HG02623 (cell line): Measurements from ENCODE around the gene SRCIN1.

Experiments used
- ATAC-seq: cut with Tn5 transposase; IDR thresholded peaks from one replicate; pipeline ENCODE4 v1.9.1; 2021; ENCODE audit warnings: moderate library complexity; ENCODE audit not compliant: unreplicated experiment

Gene SRCIN1

GRCh38 chr17:38600416-38600815, 5.3 kb downstream of the SRCIN1 start:
- ATAC-seq, result no peak

DNA sequence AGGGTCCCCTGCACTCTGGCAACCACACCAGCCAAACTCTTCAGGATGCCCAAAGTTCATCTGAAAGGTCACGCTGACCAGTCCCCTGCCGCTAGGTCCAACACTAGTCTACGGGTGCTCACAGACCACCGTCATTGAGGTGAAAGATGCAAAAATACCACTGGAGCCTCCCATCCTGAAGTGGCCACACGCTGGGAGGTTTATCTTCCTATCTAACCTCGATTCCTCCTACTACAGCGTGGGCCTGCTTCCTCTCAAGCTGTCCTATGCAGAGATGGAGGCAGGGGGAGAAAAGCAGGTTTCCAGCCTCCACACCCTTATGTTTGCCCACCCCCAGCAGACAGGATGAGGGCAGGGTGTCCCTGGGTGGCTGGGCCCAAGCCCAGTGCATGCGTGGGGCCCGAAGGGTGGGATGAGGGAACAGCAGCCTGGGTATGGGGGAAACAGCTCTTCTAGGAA, 6.3 kb downstream of the SRCIN1 start:
- ATAC-seq, result no peak

GRCh38 chr17:38598995-38599394, 6.8 kb downstream of the SRCIN1 start:
- no peak for ATAC-seq

DNA sequence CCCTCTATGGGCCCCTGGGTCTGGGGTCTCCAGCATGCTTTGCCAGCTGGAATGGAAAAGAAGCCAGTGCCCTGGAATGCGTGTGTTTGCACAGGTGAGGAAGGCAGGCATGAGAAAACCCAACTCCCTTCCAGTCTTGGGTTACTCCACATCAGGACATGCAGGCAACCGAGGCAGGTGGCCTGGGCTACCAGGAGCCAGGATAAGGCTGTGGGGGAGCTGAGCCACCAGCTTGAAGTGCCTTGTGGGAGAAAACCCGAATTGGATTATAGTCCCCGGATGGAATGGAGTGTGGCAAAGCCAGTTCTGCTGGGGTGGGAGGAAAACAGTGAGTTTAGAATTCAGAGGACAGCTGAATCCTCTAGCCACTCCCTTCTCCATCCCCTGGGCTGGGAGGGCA, 7.2 kb downstream of the SRCIN1 start:
- no peak for ATAC-seq

GRCh38 chr17:38597375-38597774, 8.4 kb downstream of the SRCIN1 start:
- no peak for ATAC-seq

- ATAC-seq, result no peak
Observed at GRCh38 chr17:38596651-38597050, 9.1 kb downstream of the SRCIN1 start.

GRCh38 chr17:38595892-38596291, 9.9 kb downstream of the SRCIN1 start:
- no peak for ATAC-seq

DNA sequence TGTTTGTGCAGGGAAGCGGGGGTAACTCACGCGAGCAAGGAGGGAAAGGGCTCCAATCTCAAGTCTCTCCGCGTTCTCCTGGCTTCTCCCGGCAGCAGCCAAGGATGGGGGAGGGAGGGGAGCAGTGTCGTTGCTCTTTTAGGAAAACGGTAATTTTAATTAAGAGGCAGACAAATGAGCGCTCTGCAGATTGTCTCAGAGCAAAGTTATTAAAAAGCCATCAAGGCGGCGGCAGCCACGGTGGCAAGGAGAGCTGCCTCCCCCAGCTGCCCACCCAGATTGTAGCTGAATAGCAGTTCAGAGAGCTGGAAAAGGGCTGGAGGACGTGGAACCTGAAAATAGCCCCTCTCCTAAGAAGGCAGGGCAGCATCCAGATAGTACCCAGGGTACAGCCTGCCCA, 11.6 kb downstream of the SRCIN1 start:
- ATAC-seq, result no peak

- ATAC-seq, result no peak
Observed at GRCh38 chr17:38592487-38592886, 13.3 kb downstream of the SRCIN1 start.

GRCh38 chr17:38591759-38592241, 14.0 kb downstream of the SRCIN1 start:
- no peak for ATAC-seq

DNA sequence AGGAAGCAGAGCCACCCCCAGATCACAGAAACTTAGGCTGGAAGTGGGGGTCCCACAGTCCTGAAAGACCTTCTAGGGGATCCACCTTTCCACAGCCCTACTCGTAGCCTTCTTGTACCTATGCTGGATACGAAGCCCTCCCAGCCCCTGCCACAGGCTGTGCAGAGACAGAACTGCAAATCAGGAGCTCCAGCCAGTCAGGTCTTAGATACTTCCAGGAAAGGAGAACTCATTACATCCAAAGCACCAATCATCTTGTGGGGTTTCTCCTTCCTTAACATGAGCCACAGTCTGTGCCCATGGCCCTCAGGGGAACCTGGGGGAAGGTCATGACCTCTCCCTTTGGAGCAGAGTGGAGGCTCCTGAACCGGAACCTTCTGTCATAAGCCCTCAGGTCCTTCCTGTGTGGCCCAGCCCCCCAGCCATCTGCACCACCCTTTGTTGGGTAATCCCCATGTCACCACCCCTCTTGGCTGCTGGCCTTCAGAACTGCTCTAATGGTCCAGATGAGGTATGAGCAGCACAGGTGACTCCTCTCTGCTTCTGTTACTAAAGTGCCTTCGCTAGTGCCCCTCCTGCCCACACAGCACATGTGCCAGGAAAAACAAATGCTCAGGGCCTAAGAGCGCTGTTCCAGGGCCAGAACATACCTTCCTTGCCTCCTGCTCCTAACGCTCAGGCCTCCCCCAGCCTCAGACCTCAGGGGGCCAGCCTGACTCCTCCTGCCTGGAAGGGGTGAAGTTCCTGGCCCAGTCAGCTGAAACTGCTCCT, 14.6 kb downstream of the SRCIN1 start:
- no peak for ATAC-seq

- no peak for ATAC-seq
Observed at GRCh38 chr17:38589462-38590114, 16.2 kb downstream of the SRCIN1 start.

GRCh38 chr17:38588788-38589174, 17.0 kb downstream of the SRCIN1 start:
- ATAC-seq, result no peak

- ATAC-seq, result no peak
Observed at GRCh38 chr17:38587947-38588787, 17.6 kb downstream of the SRCIN1 start.

GRCh38 chr17:38587203-38587602, 18.5 kb downstream of the SRCIN1 start:
- no peak for ATAC-seq

GRCh38 chr17:38586788-38587187, 19.0 kb downstream of the SRCIN1 start:
- ATAC-seq, result no peak

DNA sequence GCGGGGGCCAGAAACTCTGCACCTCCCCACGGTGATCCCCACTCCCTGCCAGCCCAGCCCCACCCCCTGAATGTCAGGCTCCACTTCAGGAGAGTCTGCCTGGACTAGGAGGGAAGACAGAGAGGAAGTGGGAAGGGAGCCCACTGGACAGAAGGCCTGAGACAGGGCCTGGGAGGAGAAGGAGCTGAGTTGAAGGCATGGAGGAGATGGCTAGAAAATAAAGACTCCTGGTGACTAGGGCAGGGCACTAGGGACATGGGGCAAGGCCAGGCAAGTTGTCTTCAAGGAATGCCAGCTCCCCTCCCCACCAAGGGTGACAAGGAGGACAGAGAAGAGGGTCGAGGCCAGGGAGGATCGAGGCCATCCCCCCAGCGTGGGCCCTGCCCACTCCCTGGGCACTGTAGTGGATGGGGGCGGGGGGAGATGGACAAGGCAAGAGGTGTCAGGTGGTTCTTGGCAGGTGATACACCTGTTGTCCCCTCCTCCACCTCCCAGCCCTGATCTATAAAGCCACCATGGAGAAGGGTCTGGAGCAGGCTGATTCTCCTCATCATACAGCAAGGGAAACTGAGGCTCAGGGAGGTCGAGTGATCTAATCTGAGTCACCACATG, 19.7 kb downstream of the SRCIN1 start:
- no peak for ATAC-seq

GRCh38 chr17:38585056-38585917, 20.5 kb downstream of the SRCIN1 start:
- no peak for ATAC-seq

DNA sequence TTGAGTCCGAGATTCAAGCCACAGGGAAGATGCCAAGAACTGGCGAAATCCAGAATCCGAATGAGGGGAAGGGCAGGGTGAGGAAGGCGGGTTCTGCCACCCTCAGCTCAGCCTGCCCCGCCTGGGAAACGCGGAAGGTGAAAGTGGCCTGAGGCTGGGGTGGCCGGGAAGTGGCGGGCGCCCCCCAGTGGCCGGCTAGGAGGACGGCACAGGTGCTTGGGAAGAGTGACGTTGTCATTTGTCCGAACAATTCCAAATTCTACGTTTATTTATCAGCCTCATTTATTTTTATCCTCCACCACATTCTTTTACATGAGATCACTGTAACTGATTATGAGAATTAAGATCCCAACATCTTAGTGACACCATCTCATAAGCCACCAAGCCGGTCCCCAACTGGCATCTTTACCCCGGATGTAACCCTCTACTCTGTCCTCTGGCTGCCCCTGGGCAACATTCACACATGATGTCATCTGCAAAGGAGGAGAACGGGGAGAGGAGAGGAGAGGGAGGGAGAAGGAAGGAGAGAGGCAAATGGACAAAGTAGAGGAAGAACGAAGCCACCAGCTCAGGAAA, 21.3 kb downstream of the SRCIN1 start:
- no peak for ATAC-seq
